Mesenchymal stem cell (in vitro differentiated cells and primary cell): Measurements from ENCODE around the gene ATRNL1.
A peak's percentile ranks its signal among the peaks of the same experiment; 100 is the strongest.

Experiments
- DNase-seq: peaks from one replicate; pipeline ENCODE4 v3.0.0-alpha.2; 2013
- H2AFZ ChIP-seq: one replicate; pipeline ENCODE4 v1.6.1; 2013; ENCODE audit warnings: low read depth, mild to moderate bottlenecking, control low read depth, inconsistent platforms, low read length, moderate library complexity
- H2AK5ac ChIP-seq: 2 replicates; pipeline ENCODE4 v1.6.1; 2013; ENCODE audit warnings: low read length, moderate library complexity, mild to moderate bottlenecking, inconsistent platforms; ENCODE audit not compliant: severe bottlenecking
- H2BK120ac ChIP-seq: one replicate; pipeline ENCODE4 v1.6.1; 2013; ENCODE audit warnings: low read depth, mild to moderate bottlenecking, inconsistent platforms, low read length, moderate library complexity
- H2BK12ac ChIP-seq, 2 experiments: one replicate each; pipeline ENCODE4 v1.6.1; 2013; ENCODE audit warnings: inconsistent platforms in 2 of 2, low read length in 2 of 2, mild to moderate bottlenecking in 2 of 2, moderate library complexity in 2 of 2, control low read depth in 1 of 2
- H2BK15ac ChIP-seq: one replicate; pipeline ENCODE4 v1.6.1; 2013; ENCODE audit warnings: mild to moderate bottlenecking, low read depth, inconsistent platforms; ENCODE audit not compliant: poor library complexity, severe bottlenecking
- H2BK5ac ChIP-seq: 2 replicates; pipeline ENCODE4 v1.6.1; 2013; ENCODE audit warnings: low read depth, mild to moderate bottlenecking, low read length, control low read depth, inconsistent platforms; ENCODE audit not compliant: poor library complexity, severe bottlenecking
- H3K14ac ChIP-seq, 2 experiments: one replicate each; pipeline ENCODE4 v1.6.1; 2013; ENCODE audit warnings: inconsistent platforms in 2 of 2, low read length in 2 of 2, control low read depth in 1 of 2, mild to moderate bottlenecking in 1 of 2, moderate library complexity in 1 of 2
- H3K18ac ChIP-seq, 2 experiments: one replicate each; pipeline ENCODE4 v1.6.1; 2013; ENCODE audit warnings: inconsistent platforms in 2 of 2, low read length in 2 of 2, control low read depth in 1 of 2, low read depth in 1 of 2, mild to moderate bottlenecking in 1 of 2
- H3K23ac ChIP-seq, 2 experiments: one replicate each; pipeline ENCODE4 v1.6.1; 2013; ENCODE audit warnings: inconsistent platforms in 2 of 2, low read length in 2 of 2, mild to moderate bottlenecking in 2 of 2, moderate library complexity in 2 of 2, control low read depth in 1 of 2
- H3K27ac ChIP-seq: 2 replicates; pipeline ENCODE4 v1.5.1; 2013; ENCODE audit warnings: mild to moderate bottlenecking, moderate library complexity, low read length, control low read depth, inconsistent platforms; ENCODE audit not compliant: poor library complexity, severe bottlenecking
- H3K27me3 ChIP-seq, 2 experiments: 2 replicates each; pipeline versions ENCODE4 v1.6.1 to v1.7.0; 2013; ENCODE audit warnings: low read length in 2 of 2, mild to moderate bottlenecking in 2 of 2, moderate library complexity in 2 of 2, control low read depth in 1 of 2, inconsistent platforms in 1 of 2; ENCODE audit not compliant: control insufficient read depth in 1 of 2, insufficient read depth in 1 of 2
- H3K36me3 ChIP-seq, 2 experiments: 2 replicates each; pipeline versions ENCODE4 v1.6.1 to v1.7.0; 2013; ENCODE audit warnings: low read length in 2 of 2, control low read depth in 1 of 2, inconsistent platforms in 1 of 2, low read depth in 1 of 2, mild to moderate bottlenecking in 1 of 2; ENCODE audit not compliant: insufficient read depth in 2 of 2, control insufficient read depth in 1 of 2
- H3K4ac ChIP-seq, 2 experiments: one replicate each; pipeline ENCODE4 v1.6.1; 2013; ENCODE audit warnings: inconsistent platforms in 2 of 2, low read length in 2 of 2, mild to moderate bottlenecking in 2 of 2, moderate library complexity in 2 of 2, control low read depth in 1 of 2, low read depth in 1 of 2
- H3K4me1 ChIP-seq: 2 replicates; pipeline ENCODE4 v1.6.1; 2013; ENCODE audit warnings: low read depth, low read length, control low read depth; ENCODE audit not compliant: control insufficient read depth, insufficient read depth
- H3K4me2 ChIP-seq: 2 replicates; pipeline ENCODE4 v1.6.1; 2013; ENCODE audit warnings: low read length, mild to moderate bottlenecking, inconsistent platforms; ENCODE audit not compliant: poor library complexity, severe bottlenecking
- H3K4me3 ChIP-seq, 2 experiments: 2 replicates each; pipeline versions ENCODE4 v1.5.1 to v1.7.0; 2013; ENCODE audit warnings: low read length in 2 of 2, mild to moderate bottlenecking in 2 of 2, control low read depth in 1 of 2, low read depth in 1 of 2; ENCODE audit not compliant: insufficient read depth in 1 of 2
- H3K79me1 ChIP-seq: replicated peaks from 2 replicates; pipeline ENCODE4 v1.6.1; 2013; ENCODE audit warnings: mild to moderate bottlenecking, control low read depth, low read length, inconsistent platforms; ENCODE audit not compliant: poor library complexity, severe bottlenecking
- H3K9ac ChIP-seq: 2 replicates; pipeline ENCODE4 v1.7.0; 2013; ENCODE audit warnings: mild to moderate bottlenecking, low read length, moderate library complexity
- H3K9me3 ChIP-seq: 2 replicates; pipeline ENCODE4 v1.7.0; 2013; ENCODE audit warnings: mild to moderate bottlenecking, low read length; ENCODE audit not compliant: control insufficient read depth
- H4K8ac ChIP-seq: one replicate; pipeline ENCODE4 v1.6.1; 2013; ENCODE audit warnings: inconsistent platforms, mild to moderate bottlenecking, low read length, moderate library complexity
- H4K91ac ChIP-seq: one replicate; pipeline ENCODE4 v1.6.1; 2013; ENCODE audit warnings: mild to moderate bottlenecking, low read length, inconsistent platforms
- WGBS: methylation state at CpG from one replicate; pipeline ENCODE4 v1.1.7; 2013; ENCODE audit warnings: mixed read lengths; 5-methylcytosine and 5-hydroxymethylcytosine counted together

The ATRNL1 gene

GRCh38 chr10:115968236-115968635, 875.1 kb downstream of the ATRNL1 start:
- Histone ChIP-seq H4K91ac (no peak overlapping the region), H3K27ac (no peak overlapping the region), H4K8ac (no peak overlapping the region), H3K14ac (no peak overlapping the region), H2BK15ac (no peak overlapping the region), H3K36me3 (no peaks in the 10 kb centered on the region), H3K4me3 (no peak overlapping the region), H2BK5ac (no peak overlapping the region), H3K4me1 (peaks cover 4% of the 10 kb centered on the region), H3K18ac (no peak overlapping the region), H2BK12ac (no peak overlapping the region), H3K9me3 (no peaks in the 10 kb centered on the region), H2BK120ac (no peak overlapping the region), H3K9ac (no peak overlapping the region), H2AK5ac (no peak overlapping the region), H2AFZ (no peak overlapping the region), H3K4ac (no peak overlapping the region), H3K4me2 (no peak overlapping the region), H3K79me1 (no peaks in the 10 kb centered on the region), H3K27me3 (peaks cover 0 to 4% of the 10 kb centered on the region in 2 experiments), H3K23ac (no peak overlapping the region)
- DNase-seq = no peak
- 93% methylated on average over 3 of the region's 3 CpGs for WGBS

- Histone ChIP-seq H3K36me3 (no peaks in the 10 kb centered on the region), H3K18ac (no peak overlapping the region), H2AK5ac (no peak overlapping the region), H3K23ac (no peak overlapping the region), H2BK120ac (no peak overlapping the region), H3K9ac (no peak overlapping the region), H2BK5ac (no peak overlapping the region), H3K79me1 (no peaks in the 10 kb centered on the region), H3K27me3 (peaks cover 0 to 7% of the 10 kb centered on the region in 2 experiments), H3K4ac (no peak overlapping the region), H2BK12ac (no peak overlapping the region), H3K4me2 (no peak overlapping the region), H2AFZ (no peak overlapping the region), H3K4me1 (no peaks in the 10 kb centered on the region), H4K91ac (no peak overlapping the region), H3K4me3 (no peak overlapping the region), H2BK15ac (no peak overlapping the region), H4K8ac (no peak overlapping the region), H3K9me3 (no peaks in the 10 kb centered on the region), H3K27ac (no peak overlapping the region), H3K14ac (no peak overlapping the region)
- DNase-seq = no peak
- 92% methylated on average over 11 of the region's 11 CpGs for WGBS
Measured at GRCh38 chr10:115969591-115969990, 876.4 kb downstream of the ATRNL1 start.

GRCh38 chr10:115971921-115972320, 878.8 kb downstream of the ATRNL1 start:
- H3K9me3 ChIP-seq = no peaks in the 10 kb centered on the region
- H3K9ac ChIP-seq = no peak overlapping the region
- no peak overlapping the region for H3K14ac ChIP-seq
- 93% methylated on average over 6 of the region's 6 CpGs for WGBS
- H3K4me1 ChIP-seq = no peaks in the 10 kb centered on the region
- no peak overlapping the region for H2BK12ac ChIP-seq
- H2BK120ac ChIP-seq = no peak overlapping the region
- DNase-seq = no peak
- no peak overlapping the region for H2AK5ac ChIP-seq
- H3K27ac ChIP-seq = no peak overlapping the region
- no peak overlapping the region for H2AFZ ChIP-seq
- H3K4me3 ChIP-seq = peak overlapping the region in 1 of 2 experiments; percentile 8
- peaks cover 0 to 7% of the 10 kb centered on the region in 2 experiments for H3K27me3 ChIP-seq
- H4K91ac ChIP-seq = no peak overlapping the region
- no peak overlapping the region for H4K8ac ChIP-seq
- H3K23ac ChIP-seq = no peak overlapping the region
- no peak overlapping the region for H3K4ac ChIP-seq
- no peak overlapping the region for H2BK15ac ChIP-seq
- no peak overlapping the region for H3K18ac ChIP-seq
- H3K4me2 ChIP-seq = no peak overlapping the region
- no peak overlapping the region for H2BK5ac ChIP-seq
- H3K79me1 ChIP-seq = no peaks in the 10 kb centered on the region
- H3K36me3 ChIP-seq = no peaks in the 10 kb centered on the region

- Histone ChIP-seq H3K18ac (no peak overlapping the region), H2BK120ac (no peak overlapping the region), H3K9ac (no peak overlapping the region), H3K79me1 (no peaks in the 10 kb centered on the region), H2BK5ac (no peak overlapping the region), H4K8ac (no peak overlapping the region), H3K4ac (no peak overlapping the region), H3K14ac (no peak overlapping the region), H3K27ac (no peak overlapping the region), H3K36me3 (no peaks in the 10 kb centered on the region), H2AK5ac (no peak overlapping the region), H3K4me2 (no peak overlapping the region), H4K91ac (no peak overlapping the region), H3K27me3 (peaks cover 0 to 9% of the 10 kb centered on the region in 2 experiments), H3K9me3 (no peaks in the 10 kb centered on the region), H3K23ac (no peak overlapping the region), H2BK15ac (no peak overlapping the region), H3K4me3 (no peak overlapping the region), H3K4me1 (no peaks in the 10 kb centered on the region), H2AFZ (no peak overlapping the region), H2BK12ac (no peak overlapping the region)
- 96% methylated on average over 11 of the region's 11 CpGs for WGBS
- no peak for DNase-seq
Measured at GRCh38 chr10:115972426-115972825, 879.3 kb downstream of the ATRNL1 start.
